Measurements from ENCODE around the gene NUP37. TPM values are rescaled to one million over a fixed set of nuclear protein-coding genes. Genes with fewer than 3 reads are reported as not detected.

The NUP37 gene
- total and polyA plus RNA-seq, 9 of the 15 experiments (the other 6 are each of a cell fraction or from before 2014, with no cell fraction given): 72.2 to 429 (median 170) TPM

- TF ChIP-seq, protein P1, sequence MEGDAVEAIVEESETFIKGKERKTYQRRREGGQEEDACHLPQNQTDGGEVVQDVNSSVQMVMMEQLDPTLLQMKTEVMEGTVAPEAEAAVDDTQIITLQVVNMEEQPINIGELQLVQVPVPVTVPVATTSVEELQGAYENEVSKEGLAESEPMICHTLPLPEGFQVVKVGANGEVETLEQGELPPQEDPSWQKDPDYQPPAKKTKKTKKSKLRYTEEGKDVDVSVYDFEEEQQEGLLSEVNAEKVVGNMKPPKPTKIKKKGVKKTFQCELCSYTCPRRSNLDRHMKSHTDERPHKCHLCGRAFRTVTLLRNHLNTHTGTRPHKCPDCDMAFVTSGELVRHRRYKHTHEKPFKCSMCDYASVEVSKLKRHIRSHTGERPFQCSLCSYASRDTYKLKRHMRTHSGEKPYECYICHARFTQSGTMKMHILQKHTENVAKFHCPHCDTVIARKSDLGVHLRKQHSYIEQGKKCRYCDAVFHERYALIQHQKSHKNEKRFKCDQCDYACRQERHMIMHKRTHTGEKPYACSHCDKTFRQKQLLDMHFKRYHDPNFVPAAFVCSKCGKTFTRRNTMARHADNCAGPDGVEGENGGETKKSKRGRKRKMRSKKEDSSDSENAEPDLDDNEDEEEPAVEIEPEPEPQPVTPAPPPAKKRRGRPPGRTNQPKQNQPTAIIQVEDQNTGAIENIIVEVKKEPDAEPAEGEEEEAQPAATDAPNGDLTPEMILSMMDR (IDR thresholded peaks at IDR 0.05 in 2 of 3, conservative IDR thresholded peaks at IDR 0.05 in 1 of 3; ENCODE audit: insufficient read depth in 2 of 3, low read depth in 1 of 3, low read length in 3 of 3): peak in 2 of 3 experiments; percentile 8 to 25; a peak in 1 of 6 replicates
- TF ChIP-seq MED1 (CRISPR knock-in tag; IDR thresholded peaks at IDR 0.05; ENCODE audit: borderline replicate concordance): no peak
- TF ChIP-seq, protein P2, sequence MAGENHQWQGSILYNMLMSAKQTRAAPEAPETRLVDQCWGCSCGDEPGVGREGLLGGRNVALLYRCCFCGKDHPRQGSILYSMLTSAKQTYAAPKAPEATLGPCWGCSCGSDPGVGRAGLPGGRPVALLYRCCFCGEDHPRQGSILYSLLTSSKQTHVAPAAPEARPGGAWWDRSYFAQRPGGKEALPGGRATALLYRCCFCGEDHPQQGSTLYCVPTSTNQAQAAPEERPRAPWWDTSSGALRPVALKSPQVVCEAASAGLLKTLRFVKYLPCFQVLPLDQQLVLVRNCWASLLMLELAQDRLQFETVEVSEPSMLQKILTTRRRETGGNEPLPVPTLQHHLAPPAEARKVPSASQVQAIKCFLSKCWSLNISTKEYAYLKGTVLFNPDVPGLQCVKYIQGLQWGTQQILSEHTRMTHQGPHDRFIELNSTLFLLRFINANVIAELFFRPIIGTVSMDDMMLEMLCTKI (IDR thresholded peaks at IDR 0.05; ENCODE audit: partially characterized antibody): no peak
- no peak for TF ChIP-seq ZKSCAN1 (IDR thresholded peaks at IDR 0.05; ENCODE audit: low read depth, low read length)
- no peak for TF ChIP-seq ADNP (tag; IDR thresholded peaks at IDR 0.05)
- no peak for TF ChIP-seq ZNF140 (CRISPR knock-in tag; IDR thresholded peaks at IDR 0.05)
- TF ChIP-seq PYGO2 (tag; IDR thresholded peaks at IDR 0.05): no peak
- no peak for TF ChIP-seq ZNF445 (CRISPR knock-in tag; IDR thresholded peaks at IDR 0.05; ENCODE audit: low read depth)
- TF ChIP-seq SRF (CRISPR knock-in tag; IDR thresholded peaks at IDR 0.05): no peak
- TF ChIP-seq RFX5 (IDR thresholded peaks at IDR 0.05; ENCODE audit: low read depth, low read length): no peak
- TF ChIP-seq HDGF (IDR thresholded peaks at IDR 0.05): no peak
- no peak for TF ChIP-seq EZH2 (IDR thresholded peaks at IDR 0.05; ENCODE audit: borderline replicate concordance, low read depth, low read length)
- TF ChIP-seq ZNF133 (CRISPR knock-in tag; IDR thresholded peaks at IDR 0.05): no peak
- TF ChIP-seq MXI1 (IDR thresholded peaks at IDR 0.05; ENCODE audit: low read depth, low read length): peak; percentile 66
- no peak for TF ChIP-seq MAFG (tag; conservative IDR thresholded peaks at IDR 0.05)
- peak; percentile 81; the same call in 1 of the 2 replicates for TF ChIP-seq TFAP4 (CRISPR knock-in tag; IDR thresholded peaks at IDR 0.05; ENCODE audit: borderline replicate concordance)
- TF ChIP-seq, protein P3, sequence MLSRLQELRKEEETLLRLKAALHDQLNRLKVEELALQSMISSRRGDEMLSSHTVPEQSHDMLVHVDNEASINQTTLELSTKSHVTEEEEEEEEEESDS (CRISPR knock-in tag; IDR thresholded peaks at IDR 0.05): no peak
- TF ChIP-seq TFAM (CRISPR knock-in tag; conservative IDR thresholded peaks at IDR 0.05): no peak
- TF ChIP-seq ZNF134 (CRISPR knock-in tag; conservative IDR thresholded peaks at IDR 0.05): no peak; the same call in 1 of the 2 replicates
- no peak for TF ChIP-seq ZNF184 (CRISPR knock-in tag; IDR thresholded peaks at IDR 0.05)
- TF ChIP-seq FOXO4 (CRISPR knock-in tag; IDR thresholded peaks at IDR 0.05): no peak
These were observed at the start of gene NUP37, which contains the start of gene PARPBP (continued) for GRCh38 chr12:102119674-102120563.
